ENCODE results near the gene MAP4K4. TPM values are rescaled to one million over a fixed set of nuclear protein-coding genes. Genes with fewer than 3 reads are reported as not detected.

MAP4K4 gene
- total RNA-seq, 1 donor from 2014 or later, result 88.6 TPM

Other genes starting within 250 kb of the MAP4K4 start
- gene RFX8, start 222.6 kb upstream of the MAP4K4 start, total RNA-seq, result 4.4 and 6.6 TPM in 2 replicates

All from T-helper 2 cell treated with Interferon-gamma antibody and Interleukin-4, amounts not matched to agents 100 ng/mL and 5 ng/mL, for 36 hours (primary cell).